HL-60 (cell line): ENCODE data around the gene NENF.

ENCODE experiments used
- DNase-seq, 2 experiments: peaks; one replicate each; pipeline ENCODE4 v3.0.0-alpha.2; 2010 to 2020; ENCODE audit warnings: low read depth in 1 of 2, low spot score in 1 of 2
- H3K27ac ChIP-seq: fragments of 250-450 bp; sonication (Bioruptor Pico); replicated peaks from 2 replicates; pipeline ENCODE4 v1.5.1; 2020; ENCODE audit warnings: mild to moderate bottlenecking, moderate library complexity
- H3K27me3 ChIP-seq: fragments of 250-450 bp; sonication (Bioruptor Pico); 2 replicates; pipeline ENCODE4 v1.5.1; 2021; ENCODE audit warnings: mild to moderate bottlenecking, moderate library complexity; ENCODE audit not compliant: insufficient read depth, poor library complexity, severe bottlenecking
- H3K4me3 ChIP-seq: replicated peaks from 2 replicates; pipeline ENCODE4 v1.5.1; 2011; ENCODE audit warnings: mild to moderate bottlenecking, control low read depth, low read length; ENCODE audit not compliant: insufficient read depth
- CTCF ChIP-seq: IDR thresholded peaks from one replicate; pipeline ENCODE4 v1.5.1; 2011; ENCODE audit warnings: low read length, control low read depth, inconsistent platforms; ENCODE audit not compliant: insufficient read depth
- GABPA ChIP-seq: IDR thresholded peaks from 2 replicates; pipeline ENCODE4 v1.6.1; 2012; ENCODE audit warnings: low read depth
- POLR2AphosphoS5 ChIP-seq: IDR thresholded peaks from 2 replicates; pipeline ENCODE4 v1.6.1; 2012; ENCODE audit warnings: low read depth
- REST ChIP-seq: IDR thresholded peaks from 2 replicates; pipeline ENCODE4 v1.6.1; 2012; ENCODE audit warnings: low read depth; ENCODE audit not compliant: insufficient replicate concordance
- SPI1 ChIP-seq: IDR thresholded peaks from 2 replicates; pipeline ENCODE4 v1.6.1; 2012; ENCODE audit warnings: low read depth, mild to moderate bottlenecking, borderline replicate concordance

The NENF gene

GRCh38 chr1:212487774-212488435 lies 55.2 kb downstream of the NENF start:
- no peak for DNase-seq
- Histone ChIP-seq H3K4me3 (no peak overlapping the region), H3K27me3 (no peaks in the 10 kb centered on the region), H3K27ac (no peak overlapping the region)
- TF ChIP-seq GABPA = no peak
- TF ChIP-seq SPI1 = no peak
- no peak for TF ChIP-seq CTCF
- TF ChIP-seq POLR2AphosphoS5 = no peak
- no peak for TF ChIP-seq REST

GRCh38 chr1:212488436-212489283 lies 55.9 kb downstream of the NENF start:
- H3K27ac ChIP-seq = no peak overlapping the region
- peak; percentile 12 to 57 for DNase-seq
- H3K4me3 ChIP-seq = no peak overlapping the region
- no peaks in the 10 kb centered on the region for H3K27me3 ChIP-seq
- no peak for TF ChIP-seq REST
- TF ChIP-seq POLR2AphosphoS5 = no peak

- H3K27me3 ChIP-seq = no peaks in the 10 kb centered on the region
- no peak overlapping the region for H3K27ac ChIP-seq
- H3K4me3 ChIP-seq = no peak overlapping the region
- DNase-seq = no peak
- TF ChIP-seq POLR2AphosphoS5 = no peak
- TF ChIP-seq GABPA = no peak
- TF ChIP-seq CTCF = no peak
- TF ChIP-seq REST = no peak
- no peak for TF ChIP-seq SPI1
These were observed 56.7 kb downstream of the NENF start for GRCh38 chr1:212489284-212489859.
